Liver (tissue), 3 donors: ENCODE results near the gene SLC11A1.

Experiments
- FOXA1 ChIP-seq: IDR thresholded peaks from 2 replicates; pipeline ENCODE4 v1.6.1; 2016; ENCODE audit warnings: antibody characterized with exemption
- FOXA2 ChIP-seq: IDR thresholded peaks from 2 replicates; pipeline ENCODE4 v1.6.1; 2016; ENCODE audit warnings: antibody characterized with exemption
- HNF4A ChIP-seq, 2 donors: conservative IDR thresholded peaks; 2 replicates each; pipeline ENCODE4 v1.6.1; 2016; ENCODE audit warnings: antibody characterized with exemption in 2 of 2, mild to moderate bottlenecking in 2 of 2
- JUND ChIP-seq, 2 donors: IDR thresholded peaks; 2 replicates each; pipeline ENCODE4 v1.6.1; 2016; ENCODE audit warnings: antibody characterized with exemption in 2 of 2
- RAD21 ChIP-seq, 2 donors: IDR thresholded peaks; 2 replicates each; pipeline ENCODE4 v1.6.1; 2016; ENCODE audit warnings: antibody characterized with exemption in 2 of 2, mild to moderate bottlenecking in 2 of 2
- TF ChIP-seq, protein P1 (sequence below): fragments of 150-350 bp; IDR thresholded peaks from 2 replicates; pipeline ENCODE4 v1.5.1; 2017; ENCODE audit warnings: improper control_type of control experiment, low read depth, low read length; ENCODE audit not compliant: missing input control
- TF ChIP-seq, protein P2 (sequence below): IDR thresholded peaks from 2 replicates; pipeline ENCODE4 v1.6.1; 2016; ENCODE audit warnings: antibody characterized with exemption
- donor health status: healthy.
- donor health status: healthy.

DNA sequence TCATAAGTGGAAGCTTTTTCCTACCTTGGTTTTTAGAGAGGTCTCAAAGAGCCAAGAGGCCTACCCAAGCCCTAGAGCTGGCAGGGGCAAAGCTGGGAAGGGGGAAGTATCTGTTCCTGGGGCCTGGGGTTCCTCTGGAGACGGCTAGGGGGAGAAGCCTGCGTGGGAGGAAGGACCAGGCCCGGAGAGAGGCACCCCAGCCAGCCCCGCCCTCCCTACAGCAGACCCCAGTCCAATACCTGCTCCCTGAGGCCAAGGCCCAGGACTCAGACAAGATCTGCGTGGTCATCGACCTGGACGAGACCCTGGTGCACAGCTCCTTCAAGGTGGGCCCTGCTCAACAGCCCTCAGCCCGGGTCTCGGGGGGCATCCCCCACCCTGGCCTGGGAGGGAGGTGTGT is 19.8 kb downstream of the SLC11A1 start:
- TF ChIP-seq JUND (IDR thresholded peaks at IDR 0.05): no peak
- TF ChIP-seq, protein P1, sequence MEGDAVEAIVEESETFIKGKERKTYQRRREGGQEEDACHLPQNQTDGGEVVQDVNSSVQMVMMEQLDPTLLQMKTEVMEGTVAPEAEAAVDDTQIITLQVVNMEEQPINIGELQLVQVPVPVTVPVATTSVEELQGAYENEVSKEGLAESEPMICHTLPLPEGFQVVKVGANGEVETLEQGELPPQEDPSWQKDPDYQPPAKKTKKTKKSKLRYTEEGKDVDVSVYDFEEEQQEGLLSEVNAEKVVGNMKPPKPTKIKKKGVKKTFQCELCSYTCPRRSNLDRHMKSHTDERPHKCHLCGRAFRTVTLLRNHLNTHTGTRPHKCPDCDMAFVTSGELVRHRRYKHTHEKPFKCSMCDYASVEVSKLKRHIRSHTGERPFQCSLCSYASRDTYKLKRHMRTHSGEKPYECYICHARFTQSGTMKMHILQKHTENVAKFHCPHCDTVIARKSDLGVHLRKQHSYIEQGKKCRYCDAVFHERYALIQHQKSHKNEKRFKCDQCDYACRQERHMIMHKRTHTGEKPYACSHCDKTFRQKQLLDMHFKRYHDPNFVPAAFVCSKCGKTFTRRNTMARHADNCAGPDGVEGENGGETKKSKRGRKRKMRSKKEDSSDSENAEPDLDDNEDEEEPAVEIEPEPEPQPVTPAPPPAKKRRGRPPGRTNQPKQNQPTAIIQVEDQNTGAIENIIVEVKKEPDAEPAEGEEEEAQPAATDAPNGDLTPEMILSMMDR: no peak
- no peak for TF ChIP-seq HNF4A (conservative IDR thresholded peaks at IDR 0.05)
- no peak for TF ChIP-seq FOXA1
- TF ChIP-seq, protein P2, sequence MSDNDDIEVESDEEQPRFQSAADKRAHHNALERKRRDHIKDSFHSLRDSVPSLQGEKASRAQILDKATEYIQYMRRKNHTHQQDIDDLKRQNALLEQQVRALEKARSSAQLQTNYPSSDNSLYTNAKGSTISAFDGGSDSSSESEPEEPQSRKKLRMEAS: no peak
- no peak for TF ChIP-seq RAD21 (IDR thresholded peaks at IDR 0.05)
- no peak for TF ChIP-seq FOXA2
